Measurements from ENCODE around the gene TOX3.

GRCh38 chr16:52569701-52570100, 22.8 kb upstream of the TOX3 start:
- TF ChIP-seq ZFP30 (CRISPR knock-in tag; IDR thresholded peaks at IDR 0.05) = no peak
- TF ChIP-seq BACH2 (CRISPR knock-in tag; IDR thresholded peaks at IDR 0.05; ENCODE audit: borderline replicate concordance) = no peak
- TF ChIP-seq POU6F1 (CRISPR knock-in tag; IDR thresholded peaks at IDR 0.05; ENCODE audit: borderline replicate concordance, low read depth) = no peak
- no peak for TF ChIP-seq PATZ1 (CRISPR knock-in tag; IDR thresholded peaks at IDR 0.05; ENCODE audit: borderline replicate concordance)
- TF ChIP-seq ZNF8 (CRISPR knock-in tag; IDR thresholded peaks at IDR 0.05) = no peak
- TF ChIP-seq SNAI2 (CRISPR knock-in tag; IDR thresholded peaks at IDR 0.05) = no peak
- TF ChIP-seq RARB (CRISPR knock-in tag; IDR thresholded peaks at IDR 0.05) = no peak
- no peak for TF ChIP-seq OSR1 (CRISPR knock-in tag; IDR thresholded peaks at IDR 0.05)
- no peak for TF ChIP-seq ZNF565 (CRISPR knock-in tag; conservative IDR thresholded peaks at IDR 0.05; ENCODE audit: low read depth)
- TF ChIP-seq ZFP3 (CRISPR knock-in tag; IDR thresholded peaks at IDR 0.05) = no peak
- TF ChIP-seq PPARA (CRISPR knock-in tag; IDR thresholded peaks at IDR 0.05; ENCODE audit: borderline replicate concordance) = no peak
